ENCODE measurements around the gene MED8. TPM values are rescaled to one million over a fixed set of nuclear protein-coding genes. Genes with fewer than 3 reads are reported as not detected.

MED8 gene
- total and polyA plus RNA-seq, 2 of the 4 experiments (the other 2 are of a cell fraction), result 61.1 to 120 TPM

- H2AK5ac ChIP-seq (ENCODE audit: low read depth, low read length), result no peak overlapping the region
- H3K9me3 ChIP-seq (ENCODE audit: control insufficient read depth, insufficient read depth, low read length), result no peaks in the 10 kb centered on the region
- peaks cover 6% of the 10 kb centered on the region; the same call in 1 of the 2 replicates for H3K9me1 ChIP-seq (ENCODE audit: insufficient read depth, low read length)
- peaks cover 5% of the 10 kb centered on the region; the same call in 1 of the 2 replicates for H4K20me1 ChIP-seq (ENCODE audit: insufficient read depth, low read length)
- no peak overlapping the region for H3K4me2 ChIP-seq (ENCODE audit: low read depth, low read length)
- H4K91ac ChIP-seq (ENCODE audit: insufficient read depth, low read depth, low read length), result no peak overlapping the region; the same call in 1 of the 2 replicates
- H2BK5ac ChIP-seq (ENCODE audit: low read depth, low read length, poor library complexity, severe bottlenecking), result no peak overlapping the region
- 0 out of 2 replicates have a peak, but pooled peaks cover 2% of the 10 kb centered on the region for H3K4me1 ChIP-seq (ENCODE audit: control insufficient read depth, insufficient read depth, low read length)
- whole genome bisulfite sequencing, 2 experiments (ENCODE audit: extremely low coverage in 2 of 2, insufficient read length in 1 of 2), result 100% methylated on average over 2 of the region's 3 CpGs; no CpG with 5 or more reads in 1 of the 2 experiments
- ChIA-PET CTCF (no interaction called here), POLR2A (ENCODE audit: unreplicated experiment) (interaction anchor here (0.6 kb wide), 1 partner anchor 89 kb away, joined by 8 read pairs; no protein-coding TSS in a partner anchor)
- H3K27me3 ChIP-seq (ENCODE audit: control insufficient read depth, insufficient read depth, low read length), result no peaks in the 10 kb centered on the region
- dilution Hi-C loops (cut with HindIII; ENCODE audit: low sequenced_read_pairs, unreplicated experiment), result no loop called here
- H3K4ac ChIP-seq (ENCODE audit: low read depth, low read length), result no peak overlapping the region
- H3K23ac ChIP-seq (ENCODE audit: low read depth, low read length), result 0 out of 2 replicates have a peak overlapping the region, but pooled peaks have one; percentile 20
- intact Hi-C loops (cut with micrococcal nuclease), result no loop called here
- no TSS peak for BruUV-seq (replicated peaks)
- H4K8ac ChIP-seq (ENCODE audit: low read depth in 2 of 2, low read length in 2 of 2), result no peak overlapping the region
- ATAC-seq (ENCODE audit: low read depth) (peak; percentile 10; the same call in 1 of the 2 replicates), DNase-seq (no peak)
- no peak overlapping the region for H2AK9ac ChIP-seq (replicated peaks; ENCODE audit: low read depth, low read length, poor library complexity)
- H3K27ac ChIP-seq (ENCODE audit: insufficient read depth, low read length), result no peak overlapping the region
- no peak overlapping the region for H2BK120ac ChIP-seq (ENCODE audit: low read depth, low read length)
- peaks cover 49% of the 10 kb centered on the region for H3K36me3 ChIP-seq (ENCODE audit: control insufficient read depth, insufficient read depth, low read length)
- no peak overlapping the region for H3K9ac ChIP-seq (ENCODE audit: low read depth, low read length)
- no peak overlapping the region for H3K56ac ChIP-seq (ENCODE audit: extremely low read depth, insufficient read depth, low read length)
- no peak overlapping the region for H2BK20ac ChIP-seq (ENCODE audit: low read depth, low read length)
- no peak overlapping the region for H4K5ac ChIP-seq (ENCODE audit: low read depth, low read length)
- no peak overlapping the region for H2BK15ac ChIP-seq (ENCODE audit: low read depth, low read length)
- H3K79me1 ChIP-seq (ENCODE audit: low read depth in 1 of 2, low read length in 2 of 2), result peaks cover 3 to 60% of the 10 kb centered on the region in 2 experiments; a peak in 3 of 4 replicates
- in situ Hi-C loops (cut with MboI; ENCODE audit: low sequenced_read_pairs), result no loop called here
- no peak overlapping the region for H3K18ac ChIP-seq (ENCODE audit: low read depth, low read length)
- TF ChIP-seq POLR2A (IDR thresholded peaks at IDR 0.05; ENCODE audit: low read depth, low read length), result no peak
- H3K4me3 ChIP-seq (ENCODE audit: insufficient read depth, low read depth, low read length), result no peak overlapping the region
- no peak overlapping the region for H2AFZ ChIP-seq (replicated peaks; ENCODE audit: low read length, poor library complexity)
- no peak overlapping the region for H3K14ac ChIP-seq (replicated peaks; ENCODE audit: low read depth, low read length)
These were observed 8.0 kb downstream of the MED8 start for GRCh38 chr1:43381612-43382011.

All from IMR-90 (cell line).